ENCODE measurements around the gene SYN1.

GRCh38 chrX:47625365-47625764, 5.7 kb upstream of the SYN1 start:
- TF ChIP-seq MAX (IDR thresholded peaks at IDR 0.05) (no peak), CEBPB (IDR thresholded peaks at IDR 0.05) (no peak), TCF12 (IDR thresholded peaks at IDR 0.05; ENCODE audit: low read depth) (no peak), EP300 (IDR thresholded peaks at IDR 0.05; ENCODE audit: borderline replicate concordance) (no peak), TAF1 (IDR thresholded peaks at IDR 0.05; ENCODE audit: low read depth) (no peak), REST (IDR thresholded peaks at IDR 0.05; ENCODE audit: low read depth) (no peak), RAD21 (IDR thresholded peaks at IDR 0.05; ENCODE audit: low read depth) (no peak), NFIC (IDR thresholded peaks at IDR 0.05) (no peak), EGR1 (IDR thresholded peaks at IDR 0.05) (no peak), TEAD4 (IDR thresholded peaks at IDR 0.05) (no peak), USF1 (IDR thresholded peaks at IDR 0.05) (no peak), YY1 (IDR thresholded peaks at IDR 0.05; ENCODE audit: low read depth) (no peak)

Measured in Ishikawa (cell line).